Activated T-cell treated with anti-CD3 and anti-CD28 coated beads for 4 hours (primary cell): ENCODE results near the gene IRF5.

Experiments
- DNase-seq: peaks from one replicate; pipeline ENCODE4 v3.0.0-alpha.2; 2020

The IRF5 gene, protein sequence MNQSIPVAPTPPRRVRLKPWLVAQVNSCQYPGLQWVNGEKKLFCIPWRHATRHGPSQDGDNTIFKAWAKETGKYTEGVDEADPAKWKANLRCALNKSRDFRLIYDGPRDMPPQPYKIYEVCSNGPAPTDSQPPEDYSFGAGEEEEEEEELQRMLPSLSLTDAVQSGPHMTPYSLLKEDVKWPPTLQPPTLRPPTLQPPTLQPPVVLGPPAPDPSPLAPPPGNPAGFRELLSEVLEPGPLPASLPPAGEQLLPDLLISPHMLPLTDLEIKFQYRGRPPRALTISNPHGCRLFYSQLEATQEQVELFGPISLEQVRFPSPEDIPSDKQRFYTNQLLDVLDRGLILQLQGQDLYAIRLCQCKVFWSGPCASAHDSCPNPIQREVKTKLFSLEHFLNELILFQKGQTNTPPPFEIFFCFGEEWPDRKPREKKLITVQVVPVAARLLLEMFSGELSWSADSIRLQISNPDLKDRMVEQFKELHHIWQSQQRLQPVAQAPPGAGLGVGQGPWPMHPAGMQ

DNA sequence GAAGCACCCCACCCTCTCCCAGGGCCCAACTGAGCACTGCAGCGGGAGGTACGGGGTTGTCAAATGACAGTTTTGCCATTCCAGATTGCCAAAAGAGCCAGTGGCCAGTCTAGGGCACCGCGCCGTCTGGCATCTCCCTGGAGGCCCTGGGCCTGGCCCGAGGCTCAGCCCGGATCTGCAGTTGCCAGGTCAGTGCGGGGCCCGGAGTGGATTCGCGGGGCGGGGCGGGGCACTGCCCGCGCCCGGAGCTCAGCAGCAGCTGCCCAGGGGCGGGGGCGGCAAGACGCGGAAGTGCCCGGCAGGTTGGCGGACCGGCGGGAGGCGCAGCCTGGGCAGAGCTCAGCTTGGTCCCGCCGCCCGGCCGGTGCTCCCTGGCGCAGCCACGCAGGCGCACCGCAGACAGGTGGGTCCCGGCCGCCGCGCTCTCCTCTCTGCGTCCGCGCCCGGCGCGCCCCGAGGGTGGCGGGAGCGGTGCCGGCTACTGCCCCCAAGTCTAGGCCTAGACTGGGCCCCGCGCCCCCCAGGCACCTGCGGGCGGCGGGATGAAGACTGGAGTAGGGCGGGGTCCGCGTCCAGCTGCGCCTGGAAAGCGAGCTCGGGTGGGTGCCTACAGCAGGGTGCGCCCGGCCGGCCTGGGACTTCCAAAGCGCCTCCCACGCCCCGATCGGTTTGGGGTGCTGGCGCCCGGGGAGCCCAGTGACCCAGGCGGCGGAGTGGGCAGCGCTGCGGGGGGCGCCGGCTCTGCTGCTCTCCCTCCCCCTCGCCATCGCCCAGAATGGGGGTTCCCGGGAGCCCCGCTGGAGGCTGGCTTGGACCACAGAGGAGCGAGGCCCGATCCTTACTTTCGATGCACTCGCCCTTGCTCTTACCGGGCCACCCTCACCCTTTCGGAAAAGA, at the start of gene IRF5:
IRF5 (plus strand) TSS at position 281 of the 897 bp plus-strand sequence. CDS start 4,155 bp downstream, outside the sequence.
- DNase-seq, result no peak

DNA sequence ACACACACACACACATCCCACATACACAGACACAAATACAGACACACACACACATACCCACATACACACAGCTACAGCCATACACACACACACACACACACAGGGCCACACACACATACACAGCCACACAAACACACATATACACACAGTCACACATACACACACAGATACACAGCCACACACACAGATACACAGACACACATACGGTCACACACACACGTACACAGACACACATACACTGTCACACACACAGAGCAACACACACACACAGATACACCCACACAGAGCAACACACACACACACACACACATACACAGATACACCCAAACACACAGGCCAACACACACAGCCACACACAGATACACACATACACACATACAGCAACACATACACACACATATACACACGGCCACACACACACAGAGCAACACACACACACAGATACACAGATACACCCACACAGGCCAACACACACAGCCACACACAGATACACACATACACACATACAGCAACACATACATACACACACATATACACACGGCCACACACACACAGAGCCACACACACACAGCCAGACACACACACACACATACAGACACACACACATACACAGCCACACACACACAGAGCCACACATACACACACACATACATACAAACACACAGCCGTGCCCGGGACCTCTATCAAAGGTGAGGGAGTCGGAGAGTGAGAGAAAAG, 49.5 kb upstream of the IRF5 start:
- no peak for DNase-seq

DNA sequence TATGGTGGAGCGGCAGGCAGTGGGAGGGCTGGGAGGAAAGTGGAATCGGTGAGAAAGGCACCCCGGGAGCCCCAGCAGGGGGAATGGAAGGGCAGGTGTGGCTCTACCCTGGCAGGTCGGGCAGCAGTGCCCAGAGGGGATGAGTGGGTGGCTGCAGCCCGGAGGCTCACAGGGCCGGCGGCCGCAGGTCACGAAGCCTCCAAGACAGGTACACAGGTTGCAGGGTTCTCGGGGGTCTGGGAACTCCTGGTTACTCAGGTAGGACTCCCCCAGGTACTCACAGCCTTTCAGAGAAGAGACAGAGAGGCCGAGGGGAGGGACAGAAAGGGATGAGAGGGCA, 49.0 kb upstream of the IRF5 start:
- DNase-seq, result no peak

DNA sequence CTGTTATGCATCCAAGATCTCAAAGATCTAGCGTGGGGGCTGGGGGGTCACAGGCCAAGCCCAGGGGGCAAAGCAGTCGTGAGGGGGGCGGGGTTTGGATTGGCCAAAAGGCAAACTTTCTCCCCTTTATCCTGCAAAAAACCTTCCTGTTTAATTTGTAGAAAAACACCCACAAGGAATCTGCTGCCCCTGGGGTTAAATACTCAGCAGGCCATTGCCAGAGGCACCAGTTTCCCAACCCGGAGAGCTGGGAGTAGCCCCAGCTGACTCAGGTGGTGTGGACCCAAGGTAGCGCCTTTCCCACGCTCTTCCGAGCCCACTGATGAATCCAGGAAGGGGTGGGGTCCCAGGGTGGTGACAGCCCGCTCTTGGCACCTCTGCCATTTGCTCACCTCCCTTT, 48.6 kb upstream of the IRF5 start:
- no peak for DNase-seq

DNA sequence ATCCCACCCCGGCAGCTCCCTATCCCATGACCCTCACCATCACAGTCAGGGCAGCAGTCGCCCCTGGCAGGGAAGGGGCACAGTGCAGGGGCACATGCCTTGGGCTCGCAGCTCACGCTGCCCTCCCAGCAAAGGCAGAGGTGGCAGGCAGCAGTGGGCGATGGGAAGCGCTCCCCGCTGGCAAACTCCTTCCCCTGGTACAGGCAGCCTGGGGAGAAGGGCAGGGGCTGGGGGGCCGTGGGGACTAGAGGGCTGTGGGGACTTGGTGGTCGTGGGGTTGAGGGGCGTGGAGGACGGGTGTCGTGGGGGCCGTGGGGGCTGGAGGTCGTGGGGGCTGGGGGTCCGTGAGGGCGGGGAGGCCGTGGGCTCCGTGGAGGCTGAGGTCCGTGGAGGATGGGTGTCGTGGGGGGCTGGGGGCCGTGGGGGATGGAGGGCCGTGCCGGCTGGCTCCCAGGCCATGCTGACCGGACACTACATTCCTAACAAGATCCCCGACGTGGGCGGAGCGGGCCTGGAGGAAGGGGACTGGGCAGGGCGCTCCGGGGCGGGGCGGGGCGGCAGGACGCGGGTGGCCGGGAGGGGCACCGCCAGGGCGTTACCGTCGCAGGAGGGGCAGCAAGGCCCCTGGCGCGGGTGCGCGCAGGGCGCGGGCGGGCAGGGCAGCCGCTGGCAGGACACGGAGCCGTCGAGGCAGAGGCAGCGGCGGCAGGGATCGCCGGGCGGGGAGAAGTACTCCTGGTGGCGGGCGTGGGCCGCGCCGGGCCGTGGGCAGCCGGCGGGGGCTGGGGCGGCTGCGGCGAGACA, 47.2 kb upstream of the IRF5 start:
- DNase-seq, result no peak

DNA sequence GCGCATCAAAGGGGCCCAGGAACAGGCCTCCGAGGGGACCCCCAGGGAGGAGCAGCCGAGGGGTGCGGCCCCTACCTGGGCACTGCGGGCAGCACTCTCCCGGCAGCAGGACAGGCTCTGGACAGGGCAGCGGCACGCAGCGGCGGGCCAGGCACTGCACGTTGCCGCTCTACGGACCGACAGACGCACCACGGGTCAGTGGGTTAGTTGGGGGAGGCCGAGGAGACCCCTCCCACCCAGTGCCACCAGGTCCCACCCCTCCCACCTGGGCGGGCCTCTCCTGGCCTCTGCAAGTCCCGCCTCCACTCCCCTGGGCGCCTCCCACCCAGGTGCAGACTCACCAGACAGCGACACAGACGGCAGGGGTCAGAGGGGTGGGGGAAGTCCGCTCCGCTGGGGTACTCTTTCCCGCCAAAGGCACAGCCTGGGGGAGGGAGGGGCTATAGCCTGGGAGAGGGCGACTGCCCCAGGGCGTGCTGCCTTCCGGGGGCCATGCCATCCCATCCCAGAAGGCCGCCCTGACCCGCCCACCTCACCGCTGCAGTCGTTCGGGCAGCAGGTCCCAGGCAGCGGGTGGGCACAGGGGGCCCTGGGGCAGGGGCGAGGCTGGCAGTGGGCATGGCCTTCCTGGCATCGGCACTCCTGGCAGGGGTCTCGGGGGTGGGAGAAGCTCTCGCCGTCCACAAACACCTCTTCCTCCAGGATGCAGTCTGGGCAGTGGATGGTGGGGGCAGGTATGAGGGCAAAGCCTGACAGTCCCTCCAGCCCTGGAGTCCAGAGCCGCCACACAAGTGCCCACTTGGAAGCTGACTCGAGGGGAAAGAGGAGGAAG, 46.4 kb upstream of the IRF5 start:
- DNase-seq, result no peak

DNA sequence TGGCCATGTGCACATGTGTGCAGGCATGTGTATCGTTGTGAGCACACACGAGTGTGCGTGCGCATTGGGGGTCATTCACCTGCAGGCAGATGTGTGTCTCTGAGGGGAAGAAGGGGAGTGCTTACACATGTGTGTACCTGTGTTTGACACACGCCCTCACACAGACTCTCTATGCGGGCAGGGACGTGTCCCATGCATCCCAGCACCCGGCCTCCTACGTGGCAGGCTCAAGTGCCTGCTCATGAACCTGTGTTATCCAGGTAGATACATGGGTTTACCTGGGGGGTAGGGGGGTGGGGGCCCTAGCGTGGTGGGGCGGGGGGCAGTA, 45.8 kb upstream of the IRF5 start:
- DNase-seq, result no peak

DNA sequence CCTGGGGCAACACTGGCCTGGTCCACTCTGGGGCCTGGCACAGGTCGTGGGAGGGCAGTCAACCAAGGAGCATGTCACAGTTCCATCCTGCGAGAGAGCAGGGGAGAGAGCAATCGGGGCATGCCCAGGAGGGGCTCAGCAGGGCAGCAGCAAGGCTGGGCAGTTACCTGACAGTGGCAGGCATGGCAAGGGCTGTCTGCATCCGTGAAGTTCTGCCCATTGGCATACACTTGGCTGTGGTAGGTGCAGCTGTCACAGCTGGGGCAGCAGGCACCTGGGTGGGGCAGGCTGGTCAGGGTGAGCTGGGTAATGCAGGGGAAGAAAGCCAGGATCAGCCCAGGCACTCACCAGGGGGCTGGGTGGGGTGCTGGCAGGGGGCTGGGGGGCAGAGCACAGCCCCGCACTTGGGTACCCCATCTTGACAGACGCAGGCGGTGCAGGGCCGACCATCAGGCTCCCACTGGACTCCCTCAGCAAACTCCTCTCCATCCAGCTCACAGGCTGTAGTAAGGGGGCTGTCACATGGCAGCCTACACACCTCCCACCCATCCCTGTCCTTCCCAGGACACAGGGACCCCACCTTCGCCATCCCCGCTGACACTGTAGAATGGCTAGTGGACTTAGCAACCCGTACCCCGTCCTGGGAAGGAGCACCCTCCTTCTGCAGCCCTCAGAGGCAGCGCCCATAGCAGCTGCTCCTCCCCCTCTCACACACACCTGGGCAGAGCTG, 45.0 kb upstream of the IRF5 start:
- no peak for DNase-seq

DNA sequence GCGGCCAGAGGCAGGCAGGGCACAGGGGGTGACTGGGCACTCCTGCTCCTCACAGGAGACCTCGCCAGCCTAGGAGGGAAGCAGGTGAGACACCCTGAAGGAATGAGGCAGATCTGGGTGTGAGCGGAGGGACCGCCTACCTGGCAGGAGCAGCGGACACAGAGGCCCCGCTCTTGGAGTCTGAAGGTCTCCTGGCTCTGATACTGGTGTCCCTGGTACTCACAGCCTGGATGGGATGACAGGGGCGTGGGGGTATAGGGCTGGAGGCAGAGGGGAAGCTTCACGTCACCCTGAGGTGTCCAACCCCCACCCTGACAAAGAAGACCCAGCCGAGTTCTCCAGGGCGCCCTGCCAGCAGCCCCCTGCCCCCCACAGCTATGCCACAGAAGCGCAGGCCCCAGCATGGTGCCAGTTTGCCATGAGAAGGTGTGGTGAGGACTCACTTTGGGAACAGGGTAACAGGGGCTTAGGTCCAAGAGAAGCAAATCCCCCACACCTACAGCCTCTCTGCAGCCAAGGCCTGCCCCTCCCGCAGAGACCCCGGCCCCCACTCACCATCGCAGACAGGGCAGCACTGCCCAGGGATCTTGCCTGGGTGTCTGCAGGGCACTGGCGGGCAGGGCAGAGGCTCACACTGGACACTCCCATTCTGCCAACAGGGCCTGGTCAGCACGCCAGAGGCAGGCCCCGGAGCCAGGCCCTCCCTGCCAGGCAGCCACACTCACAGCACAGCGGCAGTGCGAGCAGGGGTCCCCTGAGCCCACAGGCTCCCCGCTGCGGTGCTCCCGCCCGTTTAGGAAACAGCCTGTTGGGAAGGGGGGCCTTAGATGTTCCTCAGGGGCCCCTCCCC, 44.3 kb upstream of the IRF5 start:
- DNase-seq, result no peak

DNA sequence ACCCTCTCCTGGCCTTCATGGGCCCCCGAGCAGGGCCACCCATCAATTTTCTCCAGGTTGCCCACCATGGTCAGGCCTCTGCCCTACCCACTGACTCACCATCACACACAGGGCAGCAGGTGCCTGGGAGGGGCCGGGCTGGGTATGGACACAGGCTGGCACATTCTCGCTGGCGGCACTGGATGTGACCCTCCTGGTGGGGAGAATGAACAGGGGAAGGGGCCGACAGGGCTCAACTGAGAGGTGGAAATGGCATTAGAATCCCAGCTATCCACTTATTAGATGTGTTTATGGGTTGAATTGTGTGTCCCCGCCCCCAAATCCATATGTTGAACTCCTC, 43.7 kb upstream of the IRF5 start:
- DNase-seq, result no peak

DNA sequence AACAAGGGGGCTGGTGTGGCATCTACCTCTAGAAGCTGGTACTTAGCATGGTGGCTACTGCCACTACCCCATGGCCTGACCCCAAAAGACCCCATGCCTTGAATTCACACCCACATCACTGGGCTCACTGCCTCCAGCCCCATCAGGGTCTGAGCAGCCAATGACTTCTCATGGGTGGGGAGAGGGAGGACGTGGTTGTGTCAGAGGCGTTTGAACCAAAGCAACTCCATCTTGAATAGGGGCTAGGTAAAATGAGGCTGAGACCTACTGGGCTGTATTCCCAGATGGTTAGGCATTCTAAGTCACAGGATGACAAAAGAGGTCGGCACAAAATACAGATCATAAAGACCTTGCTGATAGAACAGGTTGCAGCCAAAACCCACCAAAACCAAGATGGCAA, 42.4 kb upstream of the IRF5 start:
- DNase-seq, result no peak

DNA sequence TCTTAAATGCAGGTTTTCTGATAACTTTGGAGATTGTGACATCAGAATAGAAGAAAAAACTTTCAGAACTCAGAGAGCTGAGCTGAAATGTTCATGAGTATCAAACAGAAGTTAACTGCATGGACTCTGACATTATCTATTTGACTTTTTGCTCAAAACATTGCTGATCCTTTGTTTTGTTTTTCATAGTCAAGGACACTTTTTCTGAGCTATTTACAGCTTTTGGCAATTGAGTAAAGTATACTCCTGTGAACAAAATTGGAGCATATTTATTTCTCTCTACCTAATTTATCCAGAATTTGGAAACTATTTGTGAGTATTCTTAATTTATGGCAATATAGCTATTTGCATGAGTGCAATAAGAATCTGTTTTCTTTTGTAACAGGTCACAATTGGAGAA, 38.3 kb upstream of the IRF5 start:
- DNase-seq, result no peak

DNA sequence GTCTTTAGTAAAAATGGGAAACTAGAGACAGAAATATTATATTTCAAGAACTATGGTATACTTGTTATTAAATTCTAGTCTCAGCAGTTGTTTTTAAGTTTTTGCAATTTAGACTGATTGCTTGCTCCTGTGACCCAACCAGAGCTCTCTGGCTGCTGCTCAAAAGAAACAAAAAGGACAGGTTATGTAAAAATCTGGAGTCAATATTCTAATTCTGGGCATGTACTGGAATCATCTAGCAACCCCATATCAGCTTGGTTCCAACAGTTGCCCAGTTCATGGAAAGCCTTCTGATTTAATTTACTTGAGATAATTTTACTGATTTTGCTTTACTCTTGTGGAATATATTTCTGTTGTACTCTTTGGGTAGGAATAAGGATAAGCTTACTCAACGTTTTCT, 37.5 kb upstream of the IRF5 start:
- DNase-seq, result no peak

DNA sequence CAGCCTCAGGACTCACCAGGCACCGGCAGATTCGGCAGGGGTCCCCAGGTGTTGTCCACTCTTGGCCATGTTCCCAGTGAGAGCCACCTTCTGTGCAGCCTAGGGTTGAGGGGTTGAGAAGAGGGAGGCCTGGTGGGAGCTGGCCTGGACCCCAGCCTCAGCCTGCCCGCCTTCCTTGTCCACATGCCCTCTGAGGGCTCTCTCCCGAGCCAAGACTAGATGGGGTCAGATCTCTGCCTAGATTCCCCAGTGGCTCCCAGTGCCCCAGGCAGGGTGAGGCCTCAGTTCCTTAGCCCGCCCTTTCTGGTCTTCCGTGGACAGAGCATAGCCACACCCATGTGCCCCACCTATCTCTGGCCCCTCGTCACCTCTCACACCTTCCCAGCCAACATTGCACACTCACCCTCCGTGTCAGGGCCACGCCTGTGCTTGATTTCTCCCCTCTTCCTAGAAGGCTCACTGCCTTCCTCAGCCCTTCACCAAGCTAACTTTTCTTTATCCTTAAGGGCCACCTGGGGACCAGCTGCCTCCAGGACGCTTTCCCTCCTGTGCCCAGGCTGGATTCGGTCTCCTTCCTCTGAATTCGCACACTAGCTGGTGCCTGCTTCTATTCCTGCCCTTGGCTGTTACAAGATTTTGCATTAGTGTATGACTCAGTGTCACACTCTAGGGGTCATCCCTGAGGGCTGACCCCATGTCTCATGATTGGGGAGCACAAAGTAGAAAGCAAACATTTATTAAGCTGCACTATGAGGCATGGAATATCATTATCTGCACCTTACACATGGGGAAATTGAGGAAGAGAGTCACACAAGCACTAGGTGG, 34.8 kb upstream of the IRF5 start:
- DNase-seq, result no peak

DNA sequence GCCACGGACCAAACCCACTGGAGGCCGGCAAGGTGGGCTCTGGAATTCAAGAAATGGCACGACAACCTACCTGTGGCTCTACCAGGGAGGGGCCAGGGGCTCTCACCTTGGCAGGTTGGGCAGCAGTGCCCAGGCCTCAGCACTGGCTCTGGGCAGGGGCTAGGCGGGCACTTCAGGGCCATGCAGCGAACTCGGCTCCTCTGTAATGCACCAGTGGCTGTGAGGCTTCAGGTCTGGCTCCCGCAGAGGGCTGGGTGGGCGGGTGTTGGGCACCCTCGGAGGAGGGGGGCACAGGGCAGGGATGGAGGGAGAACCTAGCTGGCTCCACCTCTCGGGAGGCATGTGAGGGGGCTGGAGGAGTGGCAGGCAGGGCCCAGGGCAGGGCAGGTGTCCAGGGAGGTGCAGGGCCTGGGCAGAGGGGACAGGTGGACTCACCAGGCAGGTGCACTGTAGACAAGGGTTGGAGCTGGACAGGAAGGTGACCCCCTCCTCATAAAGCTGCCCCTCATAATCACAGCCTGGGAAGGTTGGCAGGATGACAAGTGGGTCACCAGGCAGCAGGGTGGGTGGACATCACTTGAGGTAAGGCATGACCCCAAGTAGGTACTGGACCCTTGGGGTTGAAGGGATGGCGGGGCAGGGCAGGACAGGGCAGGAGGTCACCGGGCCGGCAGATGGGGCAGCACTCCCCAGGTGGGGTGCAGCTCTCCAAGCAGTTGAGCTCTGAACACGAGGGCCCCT, 33.9 kb upstream of the IRF5 start:
- DNase-seq, result no peak

DNA sequence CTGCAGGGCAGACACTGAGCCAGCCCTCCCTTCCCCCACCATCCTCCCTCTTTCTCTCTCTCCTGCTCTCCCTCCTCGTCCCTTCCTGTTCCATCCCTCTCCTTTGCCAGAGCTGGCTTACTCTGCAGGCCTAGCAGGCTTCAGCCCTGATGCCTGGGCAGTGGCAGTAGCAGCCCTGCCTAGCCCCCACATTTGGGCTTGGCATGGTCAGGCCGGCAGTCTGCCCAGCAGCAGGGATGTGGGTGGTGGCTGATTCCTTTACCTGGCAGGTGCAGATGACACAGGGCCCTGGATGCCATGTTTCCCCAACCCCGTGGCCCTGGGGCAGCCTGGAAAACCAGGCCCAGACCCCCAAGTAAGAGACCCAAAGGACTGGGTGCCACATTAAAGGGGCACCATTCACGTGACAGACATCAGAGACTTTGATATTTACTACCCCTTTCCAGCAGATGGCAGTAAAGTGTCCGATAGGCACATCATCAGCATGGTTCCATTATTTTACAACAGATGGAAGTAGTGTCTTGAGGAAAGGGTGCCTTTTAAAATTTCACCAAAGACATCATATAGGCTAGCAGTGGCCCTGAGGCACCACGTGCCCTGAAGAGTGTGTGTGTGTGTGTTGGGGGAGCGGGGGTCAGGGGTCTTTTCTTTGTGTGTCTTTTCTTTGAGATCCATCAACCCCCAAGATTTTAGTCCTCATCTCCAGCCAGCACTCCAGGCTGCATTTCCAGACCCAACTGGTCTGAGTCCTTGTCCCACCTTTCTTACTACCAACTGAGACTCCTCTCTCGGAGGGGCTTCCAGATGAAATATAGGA, 33.1 kb upstream of the IRF5 start:
- no peak for DNase-seq

DNA sequence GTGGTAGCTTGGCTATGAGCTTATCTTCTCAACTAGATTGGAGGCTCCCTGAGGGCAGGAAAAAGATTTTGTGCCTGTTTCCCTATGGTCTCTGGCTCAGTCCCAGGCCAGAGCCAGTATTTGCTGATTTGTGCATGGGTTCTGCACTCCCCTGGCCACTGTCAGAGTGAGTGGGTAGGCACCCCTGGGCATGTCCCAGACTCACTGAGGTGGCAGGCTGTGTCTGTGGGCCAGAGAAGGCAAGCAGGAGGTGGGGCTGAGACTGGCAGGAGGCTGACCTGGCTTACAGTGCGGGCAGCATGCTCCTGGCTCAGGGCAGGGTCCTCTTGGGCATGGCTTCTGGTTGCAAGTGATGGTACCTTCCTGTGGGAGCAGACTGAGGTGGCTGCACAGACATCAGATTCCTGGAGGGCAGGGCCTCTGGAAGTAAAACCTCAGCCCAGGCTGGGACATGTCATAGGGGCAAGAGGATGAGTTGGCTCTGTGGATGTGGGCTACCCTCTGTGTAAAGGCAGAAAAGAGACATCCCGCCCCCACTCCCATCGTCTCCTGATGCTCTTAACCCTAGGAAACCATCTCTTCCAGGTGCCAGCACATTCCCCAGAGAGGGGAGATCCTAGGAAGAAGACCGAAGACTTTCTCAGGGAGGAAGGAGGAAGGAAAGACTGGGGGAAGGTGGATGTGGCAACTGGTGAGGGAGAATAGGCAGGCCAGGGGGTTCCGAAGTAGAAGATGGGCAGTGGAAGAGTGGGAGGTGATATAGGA, 31.5 kb upstream of the IRF5 start:
- DNase-seq, result no peak
